ENCODE data around the gene DUSP7. TPM values are rescaled to one million over a fixed set of nuclear protein-coding genes. Genes with fewer than 3 reads are reported as not detected.
A peak's percentile ranks its signal among the peaks of the same experiment; 100 is the strongest.

DUSP7 gene
- total RNA-seq, 1 donor from 2014 or later = 24.9 TPM

GRCh38 chr3:52013802-52014598, 42.4 kb downstream of the DUSP7 start:
- no peak overlapping the region for H3K4me3 Mint-ChIP-seq (ENCODE audit: unreplicated experiment)
- Histone ChIP-seq H3K4me2 (ENCODE audit: low read length) (no peak overlapping the region), H3K9me3 (ENCODE audit: insufficient read depth, low read depth, low read length) (no peaks in the 10 kb centered on the region), H3K27ac (ENCODE audit: low read depth, low read length) (no peak overlapping the region), H3K79me2 (ENCODE audit: insufficient read depth, low read length) (no peaks in the 10 kb centered on the region), H3K4me3 (ENCODE audit: insufficient read depth, low read depth, low read length) (no peak overlapping the region), H2AFZ (ENCODE audit: low read depth, low read length) (no peak overlapping the region), H3K36me3 (ENCODE audit: insufficient read depth, low read length) (no peaks in the 10 kb centered on the region), H4K20me1 (ENCODE audit: insufficient read depth, low read length) (no peaks in the 10 kb centered on the region), H3K27me3 (ENCODE audit: insufficient read depth, low read length) (no peaks in the 10 kb centered on the region), H3K4me1 (ENCODE audit: insufficient read depth, low read length) (no peaks in the 10 kb centered on the region), H3K9ac (ENCODE audit: low read length) (no peak overlapping the region)
- TF ChIP-seq EZH2 (IDR thresholded peaks at IDR 0.05; ENCODE audit: insufficient read depth, low read length) = no peak
- TF ChIP-seq CTCF (IDR thresholded peaks at IDR 0.05; ENCODE audit: insufficient read depth, low read depth, low read length) = no peak
- peaks cover 3% of the 10 kb centered on the region for H3K4me1 Mint-ChIP-seq (ENCODE audit: low read depth, unreplicated experiment)
- no peak for DNase-seq (ENCODE audit: low read depth)
- FAIRE-seq = no peak
- H3K27me3 Mint-ChIP-seq (ENCODE audit: low read depth, unreplicated experiment) = peaks cover 2% of the 10 kb centered on the region
- H3K36me3 Mint-ChIP-seq (ENCODE audit: low read depth, unreplicated experiment) = no peaks in the 10 kb centered on the region
- no peaks in the 10 kb centered on the region for H3K9me3 Mint-ChIP-seq (ENCODE audit: unreplicated experiment)
- peak overlapping the region; percentile 26 for H3K27ac Mint-ChIP-seq (ENCODE audit: unreplicated experiment)

- Histone ChIP-seq H3K9ac (ENCODE audit: low read length) (no peak overlapping the region), H3K9me3 (ENCODE audit: insufficient read depth, low read depth, low read length) (no peaks in the 10 kb centered on the region), H4K20me1 (ENCODE audit: insufficient read depth, low read length) (no peaks in the 10 kb centered on the region), H3K36me3 (ENCODE audit: insufficient read depth, low read length) (no peaks in the 10 kb centered on the region), H3K4me3 (ENCODE audit: insufficient read depth, low read depth, low read length) (no peak overlapping the region), H3K79me2 (ENCODE audit: insufficient read depth, low read length) (no peaks in the 10 kb centered on the region), H3K27ac (ENCODE audit: low read depth, low read length) (no peak overlapping the region), H3K4me2 (ENCODE audit: low read length) (no peak overlapping the region), H3K27me3 (ENCODE audit: insufficient read depth, low read length) (no peaks in the 10 kb centered on the region), H2AFZ (ENCODE audit: low read depth, low read length) (no peak overlapping the region), H3K4me1 (ENCODE audit: insufficient read depth, low read length) (no peaks in the 10 kb centered on the region)
- Mint-ChIP-seq H3K27me3 (ENCODE audit: low read depth, unreplicated experiment) (peaks cover 2% of the 10 kb centered on the region), H3K4me1 (ENCODE audit: low read depth, unreplicated experiment) (peaks cover 3% of the 10 kb centered on the region), H3K36me3 (ENCODE audit: low read depth, unreplicated experiment) (no peaks in the 10 kb centered on the region), H3K9me3 (ENCODE audit: unreplicated experiment) (no peaks in the 10 kb centered on the region), H3K4me3 (ENCODE audit: unreplicated experiment) (no peak overlapping the region), H3K27ac (ENCODE audit: unreplicated experiment) (no peak overlapping the region)
- no peak for FAIRE-seq
- TF ChIP-seq CTCF (IDR thresholded peaks at IDR 0.05; ENCODE audit: insufficient read depth, low read depth, low read length) (no peak), EZH2 (IDR thresholded peaks at IDR 0.05; ENCODE audit: insufficient read depth, low read length) (no peak)
- no peak for DNase-seq (ENCODE audit: low read depth)
Measured at GRCh38 chr3:52012699-52013098, 43.7 kb downstream of the DUSP7 start.

GRCh38 chr3:52010431-52010830, 45.9 kb downstream of the DUSP7 start:
- H3K4me2 ChIP-seq (ENCODE audit: low read length) = no peak overlapping the region
- DNase-seq (ENCODE audit: low read depth) (no peak), FAIRE-seq (no peak)
- H3K9me3 ChIP-seq (ENCODE audit: insufficient read depth, low read depth, low read length) = no peaks in the 10 kb centered on the region
- H3K27me3 Mint-ChIP-seq (ENCODE audit: low read depth, unreplicated experiment) = peaks cover 2% of the 10 kb centered on the region
- no peak overlapping the region for H3K4me3 ChIP-seq (ENCODE audit: insufficient read depth, low read depth, low read length)
- H3K4me1 ChIP-seq (ENCODE audit: insufficient read depth, low read length) = peaks cover 9% of the 10 kb centered on the region
- H3K27me3 ChIP-seq (ENCODE audit: insufficient read depth, low read length) = no peaks in the 10 kb centered on the region
- H3K27ac ChIP-seq (ENCODE audit: low read depth, low read length) = no peak overlapping the region
- no peaks in the 10 kb centered on the region for H3K36me3 Mint-ChIP-seq (ENCODE audit: low read depth, unreplicated experiment)
- no peak overlapping the region for H3K9ac ChIP-seq (ENCODE audit: low read length)
- no peaks in the 10 kb centered on the region for H3K9me3 Mint-ChIP-seq (ENCODE audit: unreplicated experiment)
- no peaks in the 10 kb centered on the region for H3K79me2 ChIP-seq (ENCODE audit: insufficient read depth, low read length)
- H4K20me1 ChIP-seq (ENCODE audit: insufficient read depth, low read length) = no peaks in the 10 kb centered on the region
- TF ChIP-seq EZH2 (IDR thresholded peaks at IDR 0.05; ENCODE audit: insufficient read depth, low read length) (no peak), CTCF (IDR thresholded peaks at IDR 0.05; ENCODE audit: insufficient read depth, low read depth, low read length) (no peak)
- H2AFZ ChIP-seq (ENCODE audit: low read depth, low read length) = no peak overlapping the region
- H3K4me1 Mint-ChIP-seq (ENCODE audit: low read depth, unreplicated experiment) = peaks cover 12% of the 10 kb centered on the region
- H3K36me3 ChIP-seq (ENCODE audit: insufficient read depth, low read length) = no peaks in the 10 kb centered on the region
- no peak overlapping the region for H3K4me3 Mint-ChIP-seq (ENCODE audit: unreplicated experiment)
- H3K27ac Mint-ChIP-seq (ENCODE audit: unreplicated experiment) = no peak overlapping the region
